Measurements from ENCODE around the gene ZNF821. TPM values are rescaled to one million over a fixed set of nuclear protein-coding genes. Genes with fewer than 3 reads are reported as not detected.
"Not testable (repeated sequence)": the region's sequence is repeated elsewhere in the genome, so short reads cannot be mapped to it uniquely, and the experiment has no call there.

Gene ZNF821
- total RNA-seq = 1.7 TPM
- long read RNA-seq, partial matches to known transcripts = 0 of 7 reads
- long read RNA-seq, other reads (novel, unspliced or antisense) = 5 of 7 reads

DNA sequence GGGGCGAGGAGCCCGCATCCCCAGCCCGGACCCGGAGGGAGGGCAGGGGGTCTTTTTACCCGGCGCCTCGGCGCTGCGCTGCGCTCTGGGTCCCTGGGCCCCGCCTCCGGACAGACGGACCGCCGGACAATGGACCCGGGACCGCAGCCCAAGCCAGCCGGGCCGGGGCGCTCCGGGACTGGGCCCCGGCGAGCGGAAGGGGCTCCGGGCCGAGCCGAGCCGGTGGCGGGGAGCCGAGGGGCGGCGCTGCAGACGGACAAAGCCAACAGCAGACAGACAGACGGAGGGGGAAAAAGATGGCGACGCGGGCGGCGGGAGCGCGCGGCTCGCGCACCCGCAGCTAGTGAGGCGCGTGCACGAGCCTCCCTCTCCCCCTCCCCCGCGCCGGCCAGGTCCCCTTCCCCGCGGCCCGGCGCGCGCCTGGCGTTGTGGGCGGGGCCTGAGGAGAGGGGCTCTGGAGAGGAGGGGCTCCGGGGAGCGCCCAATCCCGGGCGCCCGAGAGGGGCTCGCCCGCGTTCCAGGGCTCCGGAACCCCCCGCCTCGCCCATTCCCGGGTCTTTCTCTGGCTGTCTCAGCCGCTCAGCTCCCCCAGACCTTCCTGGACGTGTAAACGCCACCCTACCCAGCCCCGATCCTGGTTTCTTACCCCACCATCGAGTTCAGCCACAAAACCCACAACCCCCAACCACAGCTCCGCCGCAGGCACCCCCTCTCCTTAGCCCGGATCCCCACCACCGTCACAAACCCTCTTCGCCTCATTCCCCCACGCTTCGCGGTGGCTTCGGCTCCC, at the start of gene ZNF821:
Gene ZNF821, minus strand, starts transcription at position 334 of the 790 bp plus-strand sequence. CDS start 4,236 bp downstream, outside the sequence.
- intact Hi-C loops (cut with DNase I) = loop anchor here (5.0 kb wide), 3 partner anchors 37 to 78 kb away; partner anchors contain the start of genes AP1G1 and ATXN1L
- DNase-seq (peak; percentile 85), ATAC-seq (ENCODE audit: poor library complexity) (peak; percentile 92)

GRCh38 chr16:71933017-71933416, 49.0 kb upstream of the ZNF821 start:
- ATAC-seq (ENCODE audit: poor library complexity) = no peak
- intact Hi-C loops (cut with DNase I) = no loop called here
- DNase-seq = no peak

GRCh38 chr16:71931599-71931998, 47.6 kb upstream of the ZNF821 start:
- intact Hi-C loops (cut with DNase I) = no loop called here
- no peak for ATAC-seq (ENCODE audit: poor library complexity)
- no peak for DNase-seq

DNA sequence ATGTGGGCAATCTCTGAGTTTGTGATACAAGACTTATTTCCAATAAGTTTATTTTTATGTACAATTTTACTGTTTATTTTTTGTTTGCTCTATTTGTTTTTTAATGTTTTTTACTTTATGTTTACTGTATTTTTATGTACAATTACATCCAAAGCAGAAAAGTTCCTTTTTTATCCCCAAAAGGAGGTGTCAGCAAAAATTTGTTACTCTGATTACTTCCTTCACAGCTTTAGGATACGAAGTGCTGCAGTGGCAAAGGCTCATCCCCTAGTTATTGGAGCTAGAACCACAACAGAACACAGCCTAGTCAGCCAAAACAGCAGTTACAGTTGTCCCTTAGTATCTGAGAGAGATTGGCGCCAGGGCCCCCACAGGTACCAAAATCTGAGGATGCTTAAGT, 47.0 kb upstream of the ZNF821 start:
- no peak for ATAC-seq (ENCODE audit: poor library complexity)
- DNase-seq = no peak
- intact Hi-C loops (cut with DNase I) = no loop called here

DNA sequence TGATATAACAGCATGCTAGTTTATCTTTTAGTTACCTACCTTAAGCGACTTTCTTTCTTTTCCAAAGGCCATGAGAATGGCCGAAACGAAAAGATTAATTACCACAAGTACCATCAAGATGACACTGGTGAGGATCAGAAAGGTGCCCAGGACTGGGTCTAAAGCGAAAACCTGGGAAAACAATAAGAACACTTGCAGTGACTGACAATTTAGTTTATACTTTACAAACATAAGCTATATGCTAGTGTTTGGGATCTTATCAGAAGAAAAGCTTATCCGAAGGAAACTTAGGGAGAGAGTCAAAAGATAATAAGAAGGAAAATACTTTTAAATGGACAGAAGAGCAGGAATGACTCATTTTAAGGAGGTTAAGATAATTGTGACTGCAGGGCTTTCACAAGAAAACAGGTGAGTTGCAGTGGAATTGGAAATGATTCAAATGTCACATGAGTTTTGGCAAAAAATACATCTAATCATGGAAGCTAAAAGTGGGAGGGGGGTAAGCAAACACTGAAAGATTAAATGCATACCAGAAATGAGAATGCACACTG, 46.1 kb upstream of the ZNF821 start:
- DNase-seq (no peak), ATAC-seq (ENCODE audit: poor library complexity) (no peak)
- intact Hi-C loops (cut with DNase I) = no loop called here

- DNase-seq (no peak), ATAC-seq (ENCODE audit: poor library complexity) (peak; percentile 62)
- intact Hi-C loops (cut with DNase I) = no loop called here
Observed at GRCh38 chr16:71929048-71929447, 45.1 kb upstream of the ZNF821 start.

DNA sequence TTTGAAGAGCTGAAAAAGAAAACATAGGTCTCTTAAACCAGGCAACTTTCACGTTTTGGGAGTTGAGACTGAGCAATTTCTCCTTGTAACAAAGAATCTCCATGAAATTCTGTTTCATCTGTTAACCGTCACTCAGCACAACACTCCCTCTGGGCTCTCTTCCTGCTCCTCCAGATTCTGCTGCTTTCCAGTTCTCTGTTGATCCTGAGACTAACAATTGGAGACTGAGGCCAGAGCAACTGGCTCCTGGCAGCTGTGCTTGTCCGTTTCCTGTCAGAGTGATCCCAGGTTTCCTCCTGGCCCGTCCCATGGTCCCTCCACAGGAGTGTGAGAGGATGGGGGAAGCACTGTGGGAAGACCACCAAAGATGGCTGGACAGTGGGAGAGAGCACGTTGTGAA, 43.8 kb upstream of the ZNF821 start:
- ATAC-seq (ENCODE audit: poor library complexity) = peak; percentile 57
- intact Hi-C loops (cut with DNase I) = no loop called here
- no peak for DNase-seq

DNA sequence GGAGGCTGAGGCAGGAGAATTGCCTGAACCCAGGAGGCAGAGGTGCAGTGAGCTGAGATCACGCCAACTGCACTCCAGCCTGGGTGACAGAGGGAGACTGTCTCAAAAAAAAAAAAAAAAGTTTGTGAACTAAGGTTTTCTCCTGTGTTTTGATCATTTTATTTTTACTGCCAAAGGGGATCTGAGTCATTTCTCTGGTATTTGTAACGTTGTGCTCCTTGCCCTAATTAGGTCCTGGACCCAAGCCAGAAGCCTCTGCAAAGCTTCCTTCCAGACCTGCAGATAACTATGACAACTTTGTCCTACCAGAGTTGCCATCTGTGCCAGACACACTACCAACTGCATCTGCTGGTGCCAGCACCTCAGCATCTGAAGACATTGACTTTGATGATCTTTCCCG, 43.4 kb upstream of the ZNF821 start:
- peak; percentile 69 for ATAC-seq (ENCODE audit: poor library complexity)
- DNase-seq = no peak
- intact Hi-C loops (cut with DNase I) = no loop called here

DNA sequence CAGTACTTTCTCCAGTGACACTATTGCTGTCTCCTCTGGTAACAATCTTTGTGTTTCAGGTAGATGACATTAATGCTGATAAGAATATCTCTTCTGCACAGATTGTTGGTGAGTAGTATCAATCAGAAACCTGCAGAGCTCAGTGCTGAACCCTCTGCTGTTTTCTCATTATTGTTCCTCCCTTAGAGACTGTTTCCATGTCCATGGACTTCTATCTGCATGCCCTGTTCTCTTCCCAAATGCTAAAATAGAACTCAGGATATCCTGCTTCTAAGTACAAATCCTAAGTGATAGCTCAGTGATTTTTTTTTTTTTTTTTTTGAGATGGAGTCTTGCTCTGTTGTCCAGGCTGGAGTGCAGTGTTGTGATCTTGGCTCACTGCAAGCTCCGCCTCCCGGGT, 40.7 kb upstream of the ZNF821 start:
- intact Hi-C loops (cut with DNase I) = no loop called here
- no peak for ATAC-seq (ENCODE audit: poor library complexity)
- DNase-seq = no peak

DNA sequence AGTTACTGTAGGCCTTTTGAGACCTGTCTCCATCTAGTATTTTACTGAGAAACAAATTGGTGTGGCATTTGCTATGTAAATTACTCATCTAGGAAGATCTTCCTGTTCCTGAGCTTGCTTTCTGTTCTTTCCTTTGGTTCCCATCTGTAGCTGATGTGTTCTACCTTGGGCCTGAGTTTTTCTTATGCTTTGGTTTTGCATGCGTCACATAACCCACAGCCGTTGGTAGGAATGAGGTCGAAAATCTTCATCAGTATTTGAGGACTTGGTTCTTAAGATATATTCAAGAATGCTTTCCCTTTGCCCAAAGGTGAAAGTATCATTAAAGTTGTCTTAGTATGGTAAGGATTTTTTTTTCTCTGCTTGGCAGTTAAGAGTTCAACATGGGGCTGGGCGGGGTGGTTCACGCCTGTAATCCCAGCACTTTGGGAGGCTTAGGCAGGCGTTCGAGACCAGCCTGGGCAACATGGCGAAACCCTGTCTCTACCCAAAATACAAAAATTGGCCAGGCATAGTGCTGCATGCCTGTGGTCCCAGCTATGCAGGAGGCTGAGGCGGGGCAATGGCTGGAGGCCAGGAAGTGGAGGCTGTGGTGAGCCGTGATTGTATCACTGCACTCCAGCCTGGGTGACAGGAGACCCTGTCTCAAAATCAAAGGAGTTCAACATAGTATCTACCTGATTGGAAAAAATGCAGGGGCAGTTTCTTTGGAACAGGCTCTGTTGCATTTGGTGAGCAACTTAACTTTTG, 40.1 kb upstream of the ZNF821 start:
- no peak for DNase-seq
- ATAC-seq (ENCODE audit: poor library complexity) = no peak
- intact Hi-C loops (cut with DNase I) = no loop called here

DNA sequence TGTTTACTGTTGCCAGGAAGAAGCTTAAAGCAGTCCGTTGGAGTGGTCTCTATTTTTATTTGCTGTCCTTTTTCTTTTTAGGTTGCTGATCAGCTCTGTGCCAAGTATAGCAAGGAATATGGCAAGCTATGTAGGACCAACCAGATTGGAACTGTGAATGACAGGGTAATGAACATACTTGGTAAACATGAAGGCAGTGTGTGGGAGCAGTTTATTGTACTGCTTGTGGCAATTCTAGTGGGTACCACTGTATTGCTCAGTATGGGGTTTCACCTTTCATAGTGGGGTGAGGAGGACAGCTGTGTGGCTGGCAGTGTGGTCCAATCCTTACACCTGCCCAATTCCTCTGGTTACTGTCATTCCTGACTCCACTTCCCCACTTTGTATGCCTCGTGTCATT, 36.7 kb upstream of the ZNF821 start:
- no peak for ATAC-seq (ENCODE audit: poor library complexity)
- intact Hi-C loops (cut with DNase I) = no loop called here

DNA sequence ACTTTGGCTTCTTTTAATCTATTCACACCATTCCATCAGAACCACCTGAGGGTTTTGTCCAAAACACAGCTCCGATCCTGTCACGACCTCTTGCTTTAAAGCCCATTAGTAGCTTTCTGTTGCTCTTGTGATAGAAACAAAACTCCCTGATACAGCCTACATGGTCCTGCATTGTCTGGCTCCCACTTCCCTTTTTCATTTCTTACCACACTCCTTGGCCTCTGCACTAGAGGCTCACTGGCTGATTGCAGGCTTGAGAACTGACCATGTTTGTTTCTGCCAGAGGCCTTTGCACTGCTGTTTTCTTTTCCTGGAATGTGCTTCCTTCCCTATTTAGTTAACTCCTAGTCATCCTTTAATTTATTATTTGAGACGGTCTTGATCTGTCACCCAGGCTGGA, 35.1 kb upstream of the ZNF821 start:
- DNase-seq = no peak
- no peak for ATAC-seq (ENCODE audit: poor library complexity)
- intact Hi-C loops (cut with DNase I) = no loop called here

More for the DNA sequence above, 36.7 kb upstream of the ZNF821 start:
- no peak for DNase-seq

- intact Hi-C loops (cut with DNase I) = no loop called here
- ATAC-seq (ENCODE audit: poor library complexity) (no peak), DNase-seq (no peak)
Observed at GRCh38 chr16:71917900-71918299, 33.9 kb upstream of the ZNF821 start.

DNA sequence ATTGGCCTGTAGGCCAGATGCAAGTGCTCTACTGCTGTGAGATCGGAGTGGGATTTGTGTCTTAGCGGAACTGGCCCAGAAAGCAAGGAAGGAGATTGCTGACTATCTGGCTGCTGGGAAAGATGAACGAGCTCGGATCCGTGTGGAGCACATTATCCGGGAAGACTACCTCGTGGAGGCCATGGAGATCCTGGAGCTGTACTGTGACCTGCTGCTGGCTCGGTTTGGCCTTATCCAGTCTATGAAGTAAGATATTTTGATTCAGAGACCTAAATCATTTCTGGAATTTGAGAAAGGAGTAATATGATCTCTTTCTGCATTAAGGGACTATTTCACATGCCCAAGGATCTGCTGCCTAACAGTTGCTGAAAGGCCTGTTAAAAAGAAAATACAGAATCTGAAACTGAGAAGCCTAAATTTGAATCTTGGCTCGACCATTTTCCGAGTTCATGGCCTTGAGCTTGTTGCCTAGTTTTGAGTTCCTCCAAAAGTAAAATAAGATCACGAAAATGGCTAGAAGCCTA, 32.5 kb upstream of the ZNF821 start:
- ATAC-seq (ENCODE audit: poor library complexity) (no peak), DNase-seq (no peak)
- intact Hi-C loops (cut with DNase I) = no loop called here

- DNase-seq (no peak), ATAC-seq (ENCODE audit: poor library complexity) (no peak)
- intact Hi-C loops (cut with DNase I) = no loop called here
Observed at GRCh38 chr16:71915350-71915749, 31.4 kb upstream of the ZNF821 start.

- intact Hi-C loops (cut with DNase I) = no loop called here
- DNase-seq (no peak), ATAC-seq (ENCODE audit: poor library complexity) (no peak)
Observed at GRCh38 chr16:71914802-71915201, 30.8 kb upstream of the ZNF821 start.

- ATAC-seq (ENCODE audit: poor library complexity) (no peak), DNase-seq (no peak)
- intact Hi-C loops (cut with DNase I) = no loop called here
Observed at GRCh38 chr16:71912534-71913275, 28.7 kb upstream of the ZNF821 start.

DNA sequence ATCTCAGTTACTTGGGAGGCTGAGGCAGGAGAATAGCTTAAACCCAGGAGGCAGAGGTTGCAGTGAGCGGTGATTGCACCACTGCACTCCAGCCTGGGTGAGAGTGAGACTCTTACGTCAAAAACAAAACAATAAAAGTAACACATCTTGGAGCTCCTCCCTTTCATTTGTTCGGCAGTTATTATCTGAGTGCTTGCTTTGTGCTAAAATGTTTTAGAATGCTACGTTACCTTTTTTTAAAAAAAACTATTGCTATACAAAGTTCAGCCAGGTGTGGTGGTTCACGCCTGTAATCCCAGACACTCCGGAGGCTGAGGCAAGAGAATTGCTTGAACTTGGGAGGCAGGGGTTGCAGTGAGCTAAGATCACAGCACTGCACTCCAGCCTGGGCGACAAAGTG, 27.1 kb upstream of the ZNF821 start:
- DNase-seq (no peak), ATAC-seq (ENCODE audit: poor library complexity) (no peak)
- intact Hi-C loops (cut with DNase I) = no loop called here

- ATAC-seq (ENCODE audit: poor library complexity); intact Hi-C loops (cut with DNase I); DNase-seq: not testable (repeated sequence)
Observed at GRCh38 chr16:71905765-71906164, 21.8 kb upstream of the ZNF821 start.

Measured in Right ventricle myocardium superior (tissue), 1 donor.